ENCODE data around the gene FOXL2NB. TPM values are rescaled to one million over a fixed set of nuclear protein-coding genes. Genes with fewer than 3 reads are reported as not detected.

Gene FOXL2NB
- total RNA-seq, 4 donors from 2014 or later = not detected

GRCh38 chr3:138914870-138915502 lies 32.0 kb upstream of the FOXL2NB start:
- 7 to 16% methylated on average over 12 to 19 of the region's 19 CpGs for WGBS, 2 donors (ENCODE audit: low coverage in 1 of 2)
- H3K4me1 ChIP-seq = peaks cover 0 to 23% (median 21%) of the 10 kb centered on the region in 4 donors
- no peak for TF ChIP-seq CTCF (IDR thresholded peaks at IDR 0.05)
- TF ChIP-seq EP300 (IDR thresholded peaks at IDR 0.05; ENCODE audit: low read depth) = no peak
- no peak for TF ChIP-seq POLR2A (IDR thresholded peaks at IDR 0.05)
- TF ChIP-seq POLR2AphosphoS5 (IDR thresholded peaks at IDR 0.05) = peak in 1 of 3 donors; percentile 23
- no peaks in the 10 kb centered on the region for H3K9me3 ChIP-seq
- H3K4me3 ChIP-seq = peak overlapping the region; percentile 1 to 86 (median 67)
- intact Hi-C loops (cut with DNase I; ENCODE audit: low total_unique reads) (loop anchor here (2.0 to 10.0 kb wide), 3 partner anchors 83 to 500 kb away; partner anchors contain the start of genes CEP70 and PIK3CB), in situ Hi-C loops (cut with MboI; ENCODE audit: low pct_ligation_motif_present in 1 of 4, low pct_unique_long_range_greater_than_20kb in 1 of 4, low sequenced_read_pairs in 3 of 4) (loop anchor here (5.0 to 10.0 kb wide), 6 partner anchors 130 to 320 kb away; partner anchors contain the start of gene CEP70 (in 1 of the 4))
- peak overlapping the region; percentile 93 to 98 (median 96) for H3K27ac ChIP-seq
- no peaks in the 10 kb centered on the region for H3K27me3 ChIP-seq
- DNase-seq = no peak
- H3K36me3 ChIP-seq = no peaks in the 10 kb centered on the region

- Histone ChIP-seq H3K27ac (peak overlapping the region; percentile 93 to 98 (median 96)), H3K4me3 (peak overlapping the region; percentile 65 to 86 (median 76)), H3K27me3 (no peaks in the 10 kb centered on the region), H3K4me1 (peaks cover 0 to 23% (median 21%) of the 10 kb centered on the region in 4 donors), H3K36me3 (no peaks in the 10 kb centered on the region), H3K9me3 (no peaks in the 10 kb centered on the region)
- TF ChIP-seq POLR2AphosphoS5 (IDR thresholded peaks at IDR 0.05) = peak in 2 of 3 donors; percentile 23 to 61
- TF ChIP-seq CTCF (IDR thresholded peaks at IDR 0.05) = peak; percentile 78 to 97 (median 97)
- peak; percentile 56 for TF ChIP-seq POLR2A (IDR thresholded peaks at IDR 0.05)
- no peak for TF ChIP-seq EP300 (IDR thresholded peaks at IDR 0.05; ENCODE audit: low read depth)
- DNase-seq = peak; percentile 93
- in situ Hi-C loops (cut with MboI; ENCODE audit: low pct_ligation_motif_present in 1 of 4, low pct_unique_long_range_greater_than_20kb in 1 of 4, low sequenced_read_pairs in 3 of 4) (loop anchor here (5.0 to 10.0 kb wide), 6 partner anchors 131 to 321 kb away; partner anchors contain the start of gene CEP70 (in 1 of the 4)), intact Hi-C loops (cut with DNase I; ENCODE audit: low total_unique reads) (loop anchor here (2.0 to 10.0 kb wide), 3 partner anchors 84 to 501 kb away; partner anchors contain the start of genes CEP70 and PIK3CB)
- WGBS, 2 donors (ENCODE audit: low coverage in 1 of 2) = 2 to 26% methylated on average over 2 to 63 of the region's 68 CpGs
Observed at GRCh38 chr3:138915503-138916498, 31.2 kb upstream of the FOXL2NB start.

GRCh38 chr3:138916824-138917223 lies 30.2 kb upstream of the FOXL2NB start:
- Histone ChIP-seq H3K4me1 (peaks cover 0 to 23% (median 21%) of the 10 kb centered on the region in 4 donors), H3K9me3 (no peaks in the 10 kb centered on the region), H3K27ac (peak overlapping the region; percentile 93 to 98 (median 96)), H3K36me3 (no peaks in the 10 kb centered on the region), H3K27me3 (no peaks in the 10 kb centered on the region), H3K4me3 (no peak overlapping the region)
- TF ChIP-seq POLR2A (IDR thresholded peaks at IDR 0.05) = no peak
- TF ChIP-seq POLR2AphosphoS5 (IDR thresholded peaks at IDR 0.05) = peak in 1 of 3 donors; percentile 21
- TF ChIP-seq CTCF (IDR thresholded peaks at IDR 0.05) = no peak
- no peak for TF ChIP-seq EP300 (IDR thresholded peaks at IDR 0.05; ENCODE audit: low read depth)
- 49 to 71% methylated on average over 1 to 2 of the region's 2 CpGs for WGBS, 2 donors (ENCODE audit: low coverage in 1 of 2)
- in situ Hi-C loops (cut with MboI; ENCODE audit: low pct_ligation_motif_present in 1 of 4, low pct_unique_long_range_greater_than_20kb in 1 of 4, low sequenced_read_pairs in 3 of 4) = loop anchor here (5.0 to 10.0 kb wide), 6 partner anchors 132 to 322 kb away; partner anchors contain the start of gene CEP70 (in 1 of the 4)
- peak; percentile 81 for DNase-seq
- intact Hi-C loops (cut with DNase I; ENCODE audit: low total_unique reads) = loop anchor here (5.0 to 10.0 kb wide), 2 partner anchors 85 to 502 kb away; partner anchors contain the start of gene PIK3CB

Measured in transverse colon (tissue), 4 donors.